DMS79 (cell line): ENCODE measurements around the gene ITPK1.

Experiments used
- DNase-seq: peaks from one replicate; lab custom pipeline; 2025; lab: John Stamatoyannopoulos, UW

Gene ITPK1

DNA sequence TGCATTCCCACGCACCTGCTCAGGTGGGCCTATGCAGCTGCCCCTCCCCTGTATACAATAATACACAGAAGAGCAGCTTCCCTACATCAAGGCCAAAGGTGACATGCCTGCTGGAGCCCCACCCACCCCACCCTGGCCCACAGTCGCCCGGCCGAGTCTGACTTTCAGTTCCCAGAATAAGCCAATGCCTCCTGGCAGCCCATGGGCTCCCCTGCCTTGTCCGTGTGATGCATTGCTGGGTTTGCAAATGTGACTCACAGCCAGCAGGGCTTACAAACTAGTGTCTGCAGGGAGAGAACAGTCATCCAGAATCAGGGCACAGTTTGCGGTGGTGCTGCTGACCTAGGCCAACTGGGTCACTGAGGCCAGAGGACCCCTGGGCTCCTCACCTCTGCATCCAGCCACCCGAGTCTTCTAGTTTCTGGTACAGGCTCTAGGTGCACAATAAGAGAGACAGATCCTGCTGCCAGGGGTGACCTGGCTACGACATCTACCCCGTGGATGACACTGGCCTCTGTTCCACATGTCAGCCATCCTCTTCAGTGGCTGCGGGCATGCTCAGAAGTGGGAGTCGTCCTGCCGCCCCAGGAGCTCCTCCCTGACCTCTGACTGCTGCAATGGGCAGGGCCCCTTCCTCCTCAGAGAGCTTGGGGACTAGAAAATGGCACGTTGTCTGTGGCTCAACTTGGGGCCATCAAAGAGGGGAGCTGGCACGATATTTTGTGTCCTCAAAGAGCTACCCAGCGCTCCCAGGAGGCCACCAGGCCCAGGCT, 108.3 kb downstream of the ITPK1 start:
- no peak for DNase-seq

DNA sequence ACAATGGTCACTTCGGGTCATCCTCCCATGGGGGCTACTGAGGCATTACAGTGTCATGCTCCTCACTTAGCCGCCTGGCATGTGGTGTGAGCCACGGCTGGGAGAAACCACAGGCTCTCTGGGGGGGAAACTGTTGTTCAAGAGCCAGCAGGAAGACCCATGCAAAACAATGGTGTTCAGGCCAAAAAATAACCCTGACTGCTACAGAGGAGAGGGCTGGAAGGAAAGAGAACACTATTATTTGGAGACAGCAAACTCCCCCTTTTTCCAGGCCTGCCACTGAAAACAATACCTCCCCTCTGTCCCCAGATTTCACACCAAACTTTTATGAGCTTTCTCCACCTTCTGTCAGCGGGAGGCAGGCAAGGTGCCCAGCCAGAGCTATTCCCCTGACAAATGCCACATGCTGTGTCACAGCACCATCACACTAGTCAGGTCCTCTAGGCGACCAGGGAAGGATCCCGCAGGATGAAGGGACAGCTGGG, 109.1 kb downstream of the ITPK1 start:
- DNase-seq = no peak

DNA sequence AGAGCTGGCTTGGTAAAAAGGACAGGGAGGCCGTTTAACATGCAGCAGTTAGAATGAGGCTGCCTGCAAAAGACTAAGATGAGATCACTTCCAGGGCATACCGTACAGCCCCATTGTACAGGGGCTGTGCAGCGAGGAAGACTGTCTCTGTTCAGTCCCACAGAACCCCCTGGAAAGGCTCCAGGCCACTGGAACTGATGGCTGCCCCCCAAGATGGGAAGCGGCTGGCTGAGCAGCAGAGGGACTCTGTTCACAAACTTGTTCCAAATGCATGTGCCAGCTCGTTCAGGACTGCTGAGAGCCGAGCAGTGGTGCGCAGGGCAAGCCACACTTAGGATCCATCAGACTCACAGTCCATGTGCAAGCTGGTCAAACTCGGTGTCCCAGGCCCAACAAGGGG, 109.9 kb downstream of the ITPK1 start:
- no peak for DNase-seq

DNA sequence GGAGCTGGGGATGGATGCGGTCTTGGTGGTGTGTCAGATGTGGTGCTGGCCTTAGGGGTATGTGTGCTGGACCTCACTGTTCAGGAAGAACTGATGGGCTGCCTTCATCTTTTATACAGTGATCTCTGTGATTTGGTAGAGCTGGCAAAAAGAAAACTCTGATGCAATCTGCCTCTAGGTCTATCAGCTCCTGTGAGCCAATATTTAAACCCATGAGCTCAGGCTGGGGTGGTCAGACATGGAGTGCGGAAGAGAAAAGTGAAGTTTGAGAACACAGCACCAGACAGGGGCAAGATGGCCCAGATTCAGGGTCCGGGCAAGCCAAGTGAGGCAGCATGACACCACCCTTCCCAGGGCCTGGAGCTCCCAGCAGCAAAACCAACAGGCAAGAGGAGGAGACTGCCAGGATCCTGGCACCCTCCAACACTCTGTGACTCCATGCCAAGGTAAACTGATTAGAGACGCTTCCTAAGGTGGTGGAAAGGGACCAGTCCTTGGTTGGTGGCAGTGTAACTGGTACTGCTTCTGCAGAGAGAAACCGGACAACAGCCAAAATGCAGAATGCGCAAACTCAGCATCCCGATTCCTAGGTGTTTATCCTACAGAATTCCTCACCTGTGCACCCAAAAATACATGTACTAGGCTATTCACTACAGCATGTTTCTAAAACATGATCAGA, 110.5 kb downstream of the ITPK1 start:
- no peak for DNase-seq

DNA sequence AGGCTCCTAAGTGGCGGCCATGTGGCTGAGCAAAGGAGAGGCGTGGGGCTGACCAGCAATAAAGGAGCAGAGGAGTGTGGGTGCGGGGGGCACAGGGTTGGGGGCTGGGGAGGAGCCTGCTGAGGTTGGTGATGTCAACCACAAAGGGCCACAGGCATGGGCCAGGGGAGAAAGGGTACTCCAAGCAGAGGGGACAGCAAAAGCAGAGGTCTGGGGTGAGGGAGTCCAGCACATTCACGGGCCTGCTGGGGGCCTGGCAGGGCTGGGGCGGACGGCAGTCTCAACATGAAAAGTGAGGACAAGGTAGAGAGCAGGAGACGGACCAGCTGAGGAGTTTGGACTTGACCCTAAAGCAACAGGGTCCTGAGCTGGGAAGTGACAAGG, 111.0 kb downstream of the ITPK1 start:
- no peak for DNase-seq

DNA sequence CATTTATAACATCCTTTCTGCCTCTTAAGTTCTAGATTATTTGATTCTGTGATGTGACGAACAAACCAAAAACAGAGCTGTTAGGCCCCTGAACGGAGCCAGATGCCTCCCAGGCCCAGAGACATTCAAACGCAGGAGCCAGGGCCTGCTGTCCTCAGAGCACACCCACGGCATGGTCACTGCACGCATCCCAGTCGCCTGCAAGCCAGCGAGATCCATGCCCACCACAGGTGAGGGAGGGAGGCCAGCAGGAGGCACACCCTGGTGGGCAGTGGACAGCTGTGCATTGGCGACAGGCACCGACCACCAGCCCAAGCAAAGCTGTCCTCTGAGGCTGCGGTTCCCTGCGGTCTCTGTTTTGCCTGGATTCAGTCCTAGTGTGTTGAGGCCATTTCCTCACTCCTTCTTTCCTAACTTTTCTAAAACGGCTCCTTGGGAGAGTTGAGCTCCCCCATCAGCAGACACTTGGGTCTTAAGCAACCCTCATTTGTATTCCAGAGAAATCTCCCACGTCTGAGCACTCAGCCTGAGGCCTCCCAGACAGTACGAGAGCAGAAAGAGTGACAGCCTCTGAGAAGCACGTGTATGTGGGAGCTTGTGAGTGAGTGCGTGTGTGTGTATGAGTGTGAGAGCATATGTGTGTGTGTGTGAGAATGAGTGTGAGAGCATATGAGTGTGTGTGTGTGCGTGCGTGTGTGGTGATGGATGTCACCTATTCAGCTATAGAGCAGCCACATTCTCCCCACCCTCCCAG, 111.6 kb downstream of the ITPK1 start:
- DNase-seq = no peak

DNA sequence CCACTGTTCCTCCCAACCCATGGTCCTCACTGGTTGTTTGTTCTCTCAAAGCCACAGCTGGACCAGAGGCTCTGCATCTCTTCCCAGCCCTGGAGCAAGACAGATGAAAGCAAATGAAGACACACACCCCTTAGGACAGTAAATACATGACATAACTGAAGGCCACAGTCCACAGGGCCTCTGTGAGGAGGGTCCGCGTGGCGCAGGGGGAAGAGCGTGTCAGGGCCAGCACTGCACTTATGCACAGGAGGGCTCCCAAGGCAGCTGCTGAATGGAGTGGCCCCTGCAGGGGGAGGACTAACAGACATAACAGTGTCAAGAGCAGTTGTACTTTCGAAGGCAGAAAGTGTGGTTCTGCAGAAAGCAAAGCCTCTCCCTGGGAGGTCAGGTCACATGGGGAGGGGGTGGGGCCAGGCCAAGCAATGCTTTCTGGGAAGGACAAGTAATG, 112.8 kb downstream of the ITPK1 start:
- no peak for DNase-seq

DNA sequence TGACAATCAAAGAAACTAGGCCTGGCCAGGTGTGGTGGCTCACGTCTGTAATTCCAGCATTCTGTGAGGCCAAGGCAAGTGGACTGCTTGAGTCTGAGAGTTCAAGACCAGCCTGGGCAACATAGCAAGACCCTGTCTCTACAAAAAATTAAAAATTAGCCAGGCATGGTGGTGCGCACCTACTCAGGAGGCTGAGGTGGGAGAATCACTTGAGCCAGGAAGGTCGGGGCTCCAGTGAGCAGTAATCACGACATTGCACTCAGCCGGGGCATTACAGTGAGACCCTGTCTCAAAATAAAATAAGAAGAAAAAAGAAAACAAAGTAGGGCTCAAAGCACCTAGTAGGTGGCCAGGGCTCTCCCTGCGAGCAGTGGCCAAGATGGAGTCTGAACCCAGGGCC, 113.7 kb downstream of the ITPK1 start:
- DNase-seq = no peak

DNA sequence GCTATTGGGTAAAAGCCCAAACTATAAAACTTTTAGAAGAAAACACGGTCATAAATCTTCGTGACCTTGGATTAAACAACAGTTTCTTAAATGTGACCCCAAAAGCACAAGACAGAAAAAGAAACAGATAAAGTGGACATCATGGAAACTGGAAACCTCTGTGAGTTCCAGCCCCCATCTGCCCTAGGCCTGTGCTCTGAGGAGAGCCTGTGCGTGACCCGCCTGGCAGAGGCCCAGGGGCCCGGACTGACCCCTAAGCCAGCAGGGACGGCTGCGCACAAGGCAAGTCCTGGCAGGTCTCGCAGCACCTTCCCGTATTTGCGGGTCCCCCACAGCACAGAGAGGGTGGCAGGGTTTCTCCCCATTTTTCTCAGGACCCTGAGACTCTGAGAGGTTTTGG, 116.8 kb downstream of the ITPK1 start:
- no peak for DNase-seq

DNA sequence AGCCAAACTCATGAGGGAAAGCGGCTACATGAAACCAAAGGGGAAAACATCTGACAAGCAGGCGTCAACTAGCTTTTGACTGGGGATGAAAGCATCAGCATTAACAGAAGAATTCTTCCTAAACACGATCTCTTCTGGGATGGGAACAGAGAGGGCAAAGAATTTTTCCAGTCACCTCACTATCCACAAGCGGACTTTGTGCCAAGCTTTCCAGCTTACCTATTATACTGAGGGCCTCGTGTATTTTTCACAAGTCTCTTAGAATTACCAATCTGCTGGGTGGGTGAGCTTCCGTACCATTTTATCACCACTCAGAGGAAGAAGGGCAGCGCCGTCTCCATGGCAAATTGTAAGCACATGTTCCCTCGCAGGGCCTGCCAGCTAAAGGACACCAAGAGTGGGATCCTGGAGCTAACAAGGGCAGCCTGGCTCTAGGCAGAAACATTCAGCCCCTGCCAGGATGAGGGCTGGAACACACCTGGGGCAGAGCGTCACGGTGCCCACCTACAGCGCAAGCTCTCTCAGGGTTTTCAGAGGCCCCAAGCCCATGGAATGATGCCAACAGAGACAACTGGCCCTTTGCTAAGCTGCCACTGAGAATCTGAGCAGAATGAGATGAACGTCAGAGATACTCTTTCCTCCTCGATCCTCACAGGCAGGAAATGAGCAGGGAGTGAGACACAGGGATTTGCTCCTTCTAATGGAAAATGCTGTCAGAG, 118.2 kb downstream of the ITPK1 start:
- no peak for DNase-seq

DNA sequence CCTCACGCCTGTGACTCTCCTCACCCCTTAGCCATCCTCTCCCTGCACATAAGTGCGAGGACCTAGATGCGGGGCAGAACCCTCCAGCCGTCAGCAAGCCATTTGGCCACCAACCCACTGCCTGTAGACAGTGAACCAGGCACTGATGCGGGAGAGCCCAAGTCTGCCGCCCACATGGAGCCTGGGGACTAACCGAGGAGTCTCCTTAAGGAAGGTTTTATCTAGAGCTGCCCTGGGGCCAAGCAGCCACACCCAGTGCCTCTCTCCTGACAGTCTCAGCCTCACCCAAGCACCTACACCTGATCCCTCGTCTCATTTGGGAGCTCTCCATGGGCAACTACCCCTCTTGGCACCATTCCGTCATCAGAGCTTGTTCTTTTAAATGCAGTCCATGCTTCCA, 120.1 kb downstream of the ITPK1 start:
- DNase-seq = no peak

DNA sequence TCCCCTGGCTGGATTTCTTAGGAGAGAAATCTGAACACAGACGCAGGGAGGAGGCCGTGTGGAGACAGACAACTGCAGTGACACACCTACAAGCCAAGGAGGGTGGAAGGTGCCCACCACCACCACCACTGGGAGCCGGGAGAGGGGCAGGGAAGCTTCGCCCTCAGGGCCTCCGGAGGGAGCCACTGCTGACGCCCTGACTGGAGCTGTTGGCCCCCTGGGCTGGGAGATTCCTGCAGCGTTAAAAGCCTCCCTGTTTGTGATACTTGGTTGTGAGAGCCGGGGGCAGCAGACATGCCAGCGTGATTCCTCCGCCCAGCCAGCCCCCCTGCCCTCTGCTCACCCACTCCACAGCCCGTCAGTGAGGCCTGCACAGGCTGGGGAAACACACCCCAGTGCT, 120.8 kb downstream of the ITPK1 start:
- DNase-seq = no peak

DNA sequence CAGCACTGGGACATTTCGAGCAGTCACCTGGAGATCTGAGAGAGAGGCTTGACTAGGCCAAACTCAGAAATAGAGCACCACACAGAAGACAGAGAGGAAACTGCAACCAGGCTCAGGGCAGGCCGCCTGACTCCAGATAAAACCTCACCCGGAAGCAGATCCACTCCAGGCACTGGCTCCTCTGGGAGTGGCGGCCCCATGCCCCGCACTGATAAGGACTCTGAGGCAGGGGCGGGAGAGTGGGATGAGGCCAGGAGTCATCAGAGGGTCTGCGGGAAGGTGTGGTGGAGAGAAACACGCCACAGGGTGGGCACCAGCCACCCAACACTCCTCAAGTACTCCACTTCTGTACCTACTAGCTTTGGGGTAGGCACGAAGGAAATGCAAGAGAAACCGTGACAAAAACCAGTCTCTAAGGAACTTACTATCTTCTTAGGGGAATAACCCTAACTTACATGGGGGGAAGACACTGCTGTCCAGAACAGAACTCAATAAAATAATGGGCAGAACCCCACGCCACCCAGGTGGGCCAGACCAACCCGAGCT, 121.5 kb downstream of the ITPK1 start:
- DNase-seq = no peak

DNA sequence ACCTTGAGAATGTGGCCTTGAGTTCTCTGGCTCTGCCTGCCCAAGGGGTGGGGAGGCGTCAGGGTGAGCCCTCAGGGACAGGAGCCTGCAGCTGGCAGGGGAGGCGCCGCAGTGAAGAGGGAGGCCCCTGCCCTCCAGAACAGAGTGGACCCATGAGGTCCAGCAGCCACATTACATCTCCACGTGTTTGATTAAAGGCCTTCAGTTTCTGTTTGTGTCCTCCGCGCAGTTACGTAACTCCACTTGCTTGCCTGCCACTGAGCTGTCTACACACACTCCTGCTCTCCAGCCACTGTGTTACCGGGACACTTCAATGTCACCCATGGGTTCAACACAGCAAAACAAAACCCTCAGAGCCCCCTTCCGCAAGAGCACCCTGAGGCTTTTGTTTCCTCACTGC, 122.4 kb downstream of the ITPK1 start:
- no peak for DNase-seq

DNA sequence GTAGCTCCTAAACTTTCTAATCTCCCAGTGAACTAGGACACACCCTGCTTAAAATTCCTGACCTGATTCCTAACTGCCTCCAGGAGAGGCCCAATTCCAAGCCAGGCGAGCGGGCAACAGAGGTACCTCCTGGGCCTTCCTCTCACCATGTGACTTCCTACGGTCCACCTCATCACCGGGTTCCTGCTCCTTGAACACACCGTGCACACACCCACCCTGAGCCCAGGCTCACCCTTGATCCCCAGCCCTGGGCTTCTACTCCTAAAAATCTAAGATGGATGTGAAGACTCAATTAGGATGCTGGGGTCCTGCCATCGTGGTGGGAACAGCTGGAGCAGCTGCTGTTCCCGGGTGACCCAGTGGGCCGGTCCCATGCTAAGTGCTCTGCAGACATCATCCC, 124.2 kb downstream of the ITPK1 start:
- no peak for DNase-seq

DNA sequence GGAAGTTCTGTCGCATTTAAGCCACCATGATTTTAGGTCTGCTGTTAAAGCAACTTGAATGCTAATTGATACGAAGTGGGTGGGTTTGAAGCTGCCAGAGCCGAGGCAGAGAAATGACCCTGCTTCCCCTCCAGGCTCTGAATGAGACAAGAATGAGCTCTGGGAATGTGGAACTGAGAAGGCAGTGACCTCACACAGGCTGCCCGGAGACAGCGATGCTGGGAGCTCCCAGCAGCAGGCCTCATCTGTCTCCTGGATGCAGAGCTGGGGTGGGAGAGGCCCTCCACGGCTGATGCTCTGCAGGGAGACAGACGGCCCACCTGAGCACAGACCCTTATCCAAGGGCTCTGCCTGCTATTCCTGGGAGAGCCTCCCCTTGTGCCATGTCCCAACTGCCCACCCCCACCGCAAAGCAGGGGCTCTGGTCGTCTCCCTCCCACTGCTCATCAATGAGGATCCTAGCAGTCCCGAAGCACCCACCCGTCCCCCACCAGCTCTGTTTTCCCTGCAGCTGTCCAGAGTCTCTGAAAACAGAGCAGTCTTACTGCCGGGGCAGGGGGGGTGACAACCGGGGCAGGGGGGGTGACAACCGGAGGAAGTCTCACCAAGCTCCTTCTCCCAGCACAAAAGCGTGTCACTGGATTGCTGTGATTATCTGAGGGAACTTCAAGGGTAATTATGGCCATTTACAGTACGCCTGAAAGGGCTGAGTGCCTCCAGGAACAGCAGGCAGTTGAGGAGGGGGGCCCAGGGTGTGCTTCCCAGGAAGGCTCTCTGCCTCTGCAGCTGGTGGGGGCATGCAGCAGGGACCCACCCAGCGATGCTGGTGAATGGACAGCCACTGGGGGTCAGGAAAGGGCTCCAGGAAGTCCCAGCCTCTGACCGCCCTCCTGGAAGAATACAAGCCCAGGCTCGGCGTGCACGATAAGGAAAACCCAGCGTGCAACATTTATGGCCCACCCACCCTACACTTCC, 125.0 kb downstream of the ITPK1 start:
- no peak for DNase-seq

DNA sequence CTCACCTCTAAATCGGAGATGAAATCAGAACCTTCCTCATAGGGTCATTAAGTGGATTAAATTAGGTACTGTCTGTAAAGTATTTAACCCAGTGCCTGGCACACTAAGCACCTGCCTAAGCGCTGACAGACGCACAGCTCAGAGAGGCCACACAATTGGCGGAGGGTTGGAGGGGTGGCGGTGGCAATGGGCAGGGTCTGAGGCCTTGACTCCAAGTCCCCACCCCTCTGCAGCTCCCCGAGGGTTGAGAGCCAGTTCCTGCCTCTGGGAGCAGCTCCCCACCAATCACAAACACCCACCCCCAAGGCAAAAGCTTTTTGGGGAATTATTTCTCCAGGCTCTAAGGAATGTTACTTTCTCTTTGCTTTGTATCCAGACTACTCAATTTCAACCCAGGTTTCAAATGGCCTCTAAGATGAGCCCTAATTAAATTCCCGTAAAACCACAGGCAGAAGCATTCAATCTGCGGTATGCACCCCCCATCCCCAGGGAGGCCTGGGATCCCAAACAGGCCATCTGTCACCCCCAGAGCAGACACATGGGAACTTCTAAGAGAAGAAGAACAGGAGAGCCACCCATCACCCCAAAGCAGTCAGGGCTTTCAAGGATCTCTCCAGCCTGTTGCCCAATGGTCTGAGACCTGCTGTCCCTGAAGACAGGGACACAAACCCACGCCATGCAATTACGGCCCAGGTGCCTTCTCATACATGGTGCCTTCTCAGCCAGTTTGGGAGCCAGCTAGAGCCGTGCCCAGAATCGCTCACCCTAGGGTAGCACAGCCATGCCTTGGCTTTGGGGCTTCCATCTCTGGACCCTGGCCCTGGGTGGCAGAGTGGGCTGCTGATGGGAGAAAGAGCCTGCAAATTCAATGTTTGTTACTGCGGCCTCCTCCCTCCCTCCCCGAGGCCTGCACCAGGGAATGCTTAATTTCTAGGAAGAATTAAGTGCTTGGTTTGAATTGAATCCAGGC, 126.7 kb downstream of the ITPK1 start:
- DNase-seq = no peak

DNA sequence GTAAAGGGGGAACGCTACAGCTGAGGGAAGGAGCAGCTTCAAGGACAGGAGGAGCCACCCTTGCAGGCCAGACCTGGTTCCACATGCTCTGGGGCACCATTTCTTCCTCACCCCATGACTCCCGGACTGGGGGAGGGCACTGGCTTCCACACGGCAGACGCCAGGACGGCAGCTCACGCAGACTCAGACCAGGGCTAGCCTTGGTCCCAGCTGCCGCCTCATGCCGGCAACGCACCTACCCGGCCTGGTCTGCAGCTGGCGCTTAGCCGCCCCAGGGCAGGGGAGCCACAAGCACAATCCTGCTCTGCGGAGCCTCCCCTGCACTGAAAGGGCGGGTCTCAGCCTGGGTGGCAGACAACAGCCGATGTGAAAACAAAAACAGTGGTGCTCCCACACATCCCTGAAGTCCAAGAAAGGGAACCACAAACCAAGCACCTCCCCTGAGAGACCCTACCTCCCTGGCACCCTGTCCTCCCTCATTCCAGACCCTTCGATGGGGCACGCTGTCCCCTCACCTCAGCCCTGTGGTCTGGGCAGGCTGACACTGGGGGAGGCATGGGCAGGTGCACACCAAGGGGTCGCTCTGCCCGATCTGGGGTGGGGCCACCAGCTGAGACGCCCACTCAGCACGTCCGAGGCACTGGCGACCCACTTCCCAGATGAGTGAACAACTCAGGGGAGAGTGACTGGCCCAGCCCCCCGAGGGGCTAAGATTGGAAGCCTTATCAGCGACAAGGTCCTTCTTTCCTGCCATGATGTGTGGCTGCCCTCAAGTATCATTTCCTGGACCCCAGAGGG, 127.8 kb downstream of the ITPK1 start:
- no peak for DNase-seq

DNA sequence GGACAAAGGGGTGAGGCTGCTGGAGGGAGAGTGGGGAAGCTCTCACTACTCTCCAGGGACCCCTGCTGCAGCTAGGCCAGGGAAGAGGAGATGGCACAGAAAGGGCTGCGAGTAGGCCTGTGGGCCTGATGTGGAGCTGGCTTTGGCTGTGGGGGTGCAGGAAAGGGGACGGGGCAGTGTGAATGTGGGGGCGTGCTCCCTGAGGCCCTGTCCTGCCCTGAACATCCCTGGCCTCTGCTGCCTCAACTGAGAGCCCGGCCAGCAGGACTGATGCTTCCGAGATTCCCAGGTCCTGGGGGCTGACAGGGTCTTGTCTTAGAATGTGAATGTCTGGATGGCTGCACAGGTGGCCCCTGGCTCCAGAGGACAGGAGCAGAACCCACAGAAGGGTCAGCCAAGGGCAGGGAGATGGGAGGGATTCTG, 128.6 kb downstream of the ITPK1 start:
- DNase-seq = no peak
